Loucy (cell line): ENCODE measurements around the gene HHIP.

Experiments used
- CTCF ChIP-seq: fragments of 200-600 bp; sonication (generic); conservative IDR thresholded peaks from 2 replicates; pipeline ENCODE4 v1.5.1; 2014; ENCODE audit warnings: mild to moderate bottlenecking, antibody characterized with exemption, low read length
- EZH2phosphoT487 ChIP-seq: fragments of 200-600 bp; IDR thresholded peaks from 2 replicates; pipeline ENCODE4 v1.6.1; 2018; ENCODE audit warnings: antibody characterized with exemption, mild to moderate bottlenecking, moderate library complexity, borderline replicate concordance

- TF ChIP-seq CTCF (no peak), EZH2phosphoT487 (no peak)
Observed at GRCh38 chr4:144716778-144717177, 70.8 kb downstream of the HHIP start.
